Amygdala (tissue), 56 donors: Measurements from ENCODE around the gene LDLRAD4.
"Not testable (repeated sequence)": the region's sequence is repeated elsewhere in the genome, so short reads cannot be mapped to it uniquely, and the experiment has no call there.

ENCODE experiments used
- DNase-seq, 56 donors: peaks; one replicate each; lab custom pipeline; 2025; lab: John Stamatoyannopoulos, UW

Gene LDLRAD4

DNA sequence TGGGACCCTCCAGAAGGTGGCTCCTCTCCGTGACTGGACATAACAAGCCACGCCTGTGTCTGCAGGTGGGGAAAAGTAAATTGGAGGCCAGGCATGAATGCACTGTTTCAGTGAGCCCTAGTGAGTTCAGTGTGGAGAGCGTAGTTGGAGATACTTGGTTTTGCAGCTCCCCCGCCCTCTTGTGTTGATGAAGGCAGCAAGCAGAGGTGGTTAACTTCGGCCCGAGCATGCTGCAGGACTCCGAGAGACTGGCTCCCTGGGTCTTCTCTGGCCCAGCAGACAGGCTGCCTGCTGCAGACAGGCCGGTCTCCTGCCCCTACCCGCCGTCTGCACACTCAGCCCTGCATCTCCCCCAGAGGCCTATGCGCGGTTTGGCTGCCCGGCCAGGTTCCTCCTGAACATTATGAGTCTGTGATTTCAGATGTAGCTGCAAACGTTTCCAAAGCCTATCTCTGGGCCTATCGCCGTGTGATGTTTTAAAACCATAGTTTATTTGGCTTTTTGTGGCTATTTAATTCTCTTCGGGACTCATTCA is 102.4 kb downstream of the LDLRAD4 start:
- DNase-seq, result no peak

GRCh38 chr18:13321923-13322322 is 103.4 kb downstream of the LDLRAD4 start:
- no peak for DNase-seq

DNA sequence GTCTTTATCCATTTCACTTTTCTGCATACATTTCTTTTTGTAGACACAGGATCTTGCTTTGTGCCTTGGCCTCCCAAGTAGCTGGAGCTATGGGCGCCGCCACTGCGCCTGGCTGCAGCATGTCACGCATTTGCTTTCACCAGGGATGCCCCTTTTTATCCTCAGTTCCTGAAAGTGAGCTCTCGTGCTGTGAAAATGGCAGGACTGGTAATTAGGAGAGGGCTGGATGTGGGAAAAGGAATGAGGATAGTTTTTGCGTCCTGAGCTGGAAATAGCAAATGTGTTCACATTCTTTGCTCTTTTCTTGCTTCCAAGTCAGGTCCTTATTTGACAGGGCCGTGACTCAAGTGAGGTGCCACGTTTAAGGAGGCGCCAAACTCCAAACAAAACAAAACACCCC is 104.6 kb downstream of the LDLRAD4 start:
- DNase-seq, result no peak

DNA sequence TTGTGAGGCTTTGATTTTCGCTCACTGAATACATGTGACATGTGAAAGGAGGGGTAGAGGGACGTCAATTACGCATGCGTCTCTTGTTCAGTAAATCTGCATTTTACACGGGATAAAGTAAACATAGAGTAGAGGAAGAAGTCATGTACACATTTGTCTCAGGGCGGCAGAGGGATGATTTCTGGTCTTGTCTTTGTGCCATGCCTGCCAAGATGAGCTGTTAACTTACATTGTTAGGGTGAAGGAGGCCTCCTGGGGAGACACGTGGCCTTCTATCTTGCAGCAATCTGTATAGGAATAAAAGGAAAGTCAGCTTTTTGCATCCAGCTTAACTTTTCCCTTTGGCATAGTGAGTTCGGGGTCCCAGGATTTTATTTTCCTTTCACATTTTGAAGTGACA is 106.3 kb downstream of the LDLRAD4 start:
- DNase-seq, result no peak

DNA sequence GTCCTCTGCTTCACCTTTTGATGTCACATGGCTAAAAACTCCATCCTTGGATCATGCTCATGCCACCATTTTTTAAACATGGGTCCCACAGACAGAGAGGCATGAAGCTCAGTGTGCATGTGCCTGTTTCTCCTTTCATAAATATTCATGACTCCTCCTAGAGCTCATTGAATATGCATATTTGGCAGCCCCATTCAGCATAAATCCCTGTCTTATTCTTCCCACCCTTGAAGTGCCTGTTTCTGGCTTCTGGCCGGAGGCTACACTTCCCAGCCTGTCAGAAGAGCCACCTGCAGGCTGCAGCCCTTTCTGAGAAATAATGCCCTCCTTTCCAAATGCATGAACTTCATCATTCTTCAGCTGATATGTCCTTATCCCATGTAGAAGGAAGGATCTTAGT is 109.7 kb downstream of the LDLRAD4 start:
- DNase-seq, result no peak

- DNase-seq, result no peak
These were observed 112.4 kb downstream of the LDLRAD4 start for GRCh38 chr18:13330996-13331395.

DNA sequence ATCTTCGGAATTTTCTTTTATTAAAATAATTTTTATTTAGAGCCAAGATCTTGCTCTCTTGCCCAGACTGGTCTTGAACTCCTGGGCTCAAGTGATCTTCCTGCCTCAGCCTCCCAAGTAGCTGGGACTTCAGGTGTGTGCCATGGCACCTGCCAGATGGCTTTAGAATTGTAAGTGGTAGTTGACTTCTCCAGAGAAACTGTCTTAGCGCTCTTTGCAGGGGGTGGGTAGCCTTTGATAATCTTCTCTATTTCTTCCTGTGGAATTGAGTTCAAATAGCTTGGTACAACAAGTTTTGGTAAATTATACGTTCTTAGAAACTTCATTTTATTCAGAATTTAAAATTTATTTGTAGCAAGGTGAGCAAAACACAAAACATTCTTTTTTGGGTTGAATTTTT is 113.3 kb downstream of the LDLRAD4 start:
- no peak for DNase-seq

GRCh38 chr18:13332874-13333273 is 114.3 kb downstream of the LDLRAD4 start:
- DNase-seq, result no peak

DNA sequence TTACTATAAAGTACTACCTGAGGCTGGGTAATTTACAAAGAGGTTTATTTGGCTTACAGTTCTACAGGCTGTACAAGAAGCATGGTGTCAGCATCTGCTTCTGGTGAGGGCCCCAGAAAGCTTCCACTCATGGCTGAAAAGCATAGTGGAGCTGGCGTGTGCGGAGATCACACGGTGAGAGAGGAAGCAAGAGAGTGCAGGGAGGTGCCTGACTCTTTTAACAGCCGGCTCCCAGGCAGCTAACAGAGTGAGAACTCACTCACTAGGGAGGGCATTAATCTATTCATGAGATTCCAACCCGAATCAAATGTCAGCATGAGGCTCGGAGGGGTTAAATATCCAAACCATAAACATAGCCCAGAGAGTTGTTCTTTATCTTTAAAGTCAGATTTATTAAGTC is 117.3 kb downstream of the LDLRAD4 start:
- DNase-seq, result no peak

DNA sequence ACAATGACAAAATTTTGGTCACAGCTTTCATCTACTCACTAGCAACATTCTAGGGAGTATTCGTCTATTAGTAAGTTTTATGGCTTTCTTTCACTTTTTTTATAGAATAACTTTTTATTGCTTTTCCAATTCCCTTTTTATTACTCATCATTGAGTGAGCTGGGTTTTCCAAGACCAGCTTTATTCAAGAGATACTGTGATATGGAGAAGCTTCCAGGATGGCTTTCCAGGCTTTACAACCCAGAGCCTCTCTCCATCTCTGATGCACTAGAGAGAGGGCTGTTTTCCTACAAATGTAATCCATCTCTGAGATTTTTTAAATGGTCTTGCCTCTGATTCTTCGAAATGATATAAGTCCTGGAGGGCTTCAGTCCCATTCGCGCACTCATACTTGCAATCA is 118.3 kb downstream of the LDLRAD4 start:
- DNase-seq, result no peak

GRCh38 chr18:13337369-13337768 is 118.8 kb downstream of the LDLRAD4 start:
- DNase-seq, result no peak

DNA sequence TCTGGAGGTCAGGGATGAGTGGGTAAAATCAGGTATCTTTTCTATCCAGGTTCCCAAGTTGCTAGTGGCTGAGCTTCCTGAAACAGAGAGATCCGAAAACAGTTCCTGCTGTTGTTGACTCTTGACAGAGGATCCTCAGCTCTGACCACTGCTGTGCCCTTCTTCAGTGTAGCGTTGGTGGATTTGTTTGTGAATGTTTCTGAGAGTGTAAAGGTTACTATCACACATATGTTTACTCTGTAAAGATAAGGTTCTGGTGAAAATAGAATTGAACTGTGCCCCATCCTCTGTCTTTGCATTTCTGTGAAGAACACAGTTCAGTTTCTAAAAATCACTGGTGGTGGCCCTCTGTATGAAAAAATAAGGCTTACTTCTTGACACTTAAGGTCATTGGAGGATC is 119.8 kb downstream of the LDLRAD4 start:
- no peak for DNase-seq

DNA sequence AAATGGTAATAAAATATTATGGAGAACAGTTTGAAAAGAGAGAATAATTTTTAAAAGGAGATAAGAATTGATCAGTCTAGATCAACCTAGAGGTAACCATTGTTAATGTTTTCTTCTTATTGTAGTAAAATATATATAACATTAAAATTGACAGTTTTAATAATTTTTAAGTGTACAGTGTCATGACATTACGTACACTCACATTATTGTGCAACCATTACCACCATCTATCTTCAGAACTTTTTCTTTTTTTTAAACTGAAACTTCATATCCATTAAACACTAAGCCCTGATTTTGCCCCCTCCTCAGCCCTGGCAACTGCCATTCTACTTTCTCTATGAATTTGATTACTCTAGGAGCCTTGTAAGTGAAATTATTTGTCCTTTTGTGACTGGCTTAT is 121.1 kb downstream of the LDLRAD4 start:
- no peak for DNase-seq

- DNase-seq, result not testable (repeated sequence)
These were observed 127.9 kb downstream of the LDLRAD4 start for GRCh38 chr18:13346449-13346848.

DNA sequence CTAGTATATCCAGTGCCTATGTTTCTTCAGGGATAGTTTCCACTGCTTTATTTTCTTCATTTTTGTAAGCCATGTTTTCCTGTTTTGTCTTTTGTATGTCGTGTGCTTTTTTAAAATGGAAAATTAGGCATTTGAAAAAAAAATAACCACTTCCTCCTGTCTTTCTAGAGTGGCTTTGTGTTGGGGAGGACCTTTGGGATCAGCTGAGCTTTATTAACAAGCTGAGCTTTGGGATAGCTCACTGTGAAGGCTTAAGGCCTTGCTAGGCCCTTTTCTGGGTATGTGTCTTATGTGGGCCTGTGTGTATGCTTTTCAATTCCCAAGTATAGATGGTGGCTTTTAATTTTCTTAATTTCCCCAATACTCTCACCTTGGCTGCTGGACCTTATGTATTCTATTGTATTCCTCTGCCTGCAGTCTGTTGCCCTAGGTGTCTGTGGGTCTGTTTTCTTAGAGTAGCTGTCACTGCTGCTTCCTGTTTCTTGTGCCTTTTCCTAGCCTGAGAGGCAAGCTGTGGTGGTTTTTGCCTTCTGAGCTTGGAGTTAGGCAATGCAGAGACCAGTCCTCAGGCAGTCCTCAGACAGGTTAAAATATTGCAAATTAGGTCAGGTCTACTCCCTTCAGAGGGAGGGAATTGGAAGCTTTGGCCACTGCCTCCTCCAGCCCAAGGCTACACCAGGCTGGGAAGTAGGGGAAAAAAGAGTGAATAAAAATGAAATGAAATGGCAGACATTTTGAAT is 134.7 kb downstream of the LDLRAD4 start:
- DNase-seq, result no peak

DNA sequence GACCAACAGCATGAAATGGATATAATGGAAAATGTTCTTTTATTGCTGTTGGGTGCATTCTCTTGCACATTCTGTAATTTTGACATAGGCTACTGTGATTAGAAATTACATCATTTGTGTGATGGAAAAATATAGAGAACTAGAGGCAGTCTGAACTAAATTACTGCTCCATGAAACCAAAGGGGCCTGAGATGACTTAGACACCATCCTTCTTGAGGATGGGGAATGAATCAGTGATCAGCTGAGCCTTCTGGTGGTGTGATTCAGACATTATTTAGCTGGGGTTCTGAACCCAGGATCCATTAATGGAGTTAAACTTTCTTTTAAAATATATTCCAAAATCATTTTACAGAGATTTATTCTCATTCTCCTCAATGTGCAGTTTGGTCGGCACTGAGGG is 135.8 kb downstream of the LDLRAD4 start:
- DNase-seq, result no peak

DNA sequence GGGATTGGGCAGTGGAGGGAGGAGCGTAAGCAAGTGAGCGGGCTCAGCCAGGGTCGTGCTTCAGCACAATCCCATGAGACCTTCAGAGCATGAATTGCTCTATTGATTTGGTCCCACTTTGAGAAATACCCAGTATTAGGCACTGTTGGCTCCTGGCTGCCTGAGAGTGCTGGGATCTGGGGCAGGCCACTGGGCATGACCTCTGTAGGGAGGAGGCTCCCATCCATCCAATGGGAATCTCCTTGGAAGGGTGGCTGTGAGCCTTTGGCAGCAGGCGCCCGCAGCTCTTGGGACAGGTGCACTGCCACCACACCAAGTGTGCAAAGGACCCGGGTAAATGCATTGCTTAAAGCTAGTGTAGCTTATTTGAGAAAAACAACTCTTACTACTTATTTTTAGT is 137.5 kb downstream of the LDLRAD4 start:
- no peak for DNase-seq

- no peak for DNase-seq
These were observed 138.7 kb downstream of the LDLRAD4 start for GRCh38 chr18:13357289-13357688.

DNA sequence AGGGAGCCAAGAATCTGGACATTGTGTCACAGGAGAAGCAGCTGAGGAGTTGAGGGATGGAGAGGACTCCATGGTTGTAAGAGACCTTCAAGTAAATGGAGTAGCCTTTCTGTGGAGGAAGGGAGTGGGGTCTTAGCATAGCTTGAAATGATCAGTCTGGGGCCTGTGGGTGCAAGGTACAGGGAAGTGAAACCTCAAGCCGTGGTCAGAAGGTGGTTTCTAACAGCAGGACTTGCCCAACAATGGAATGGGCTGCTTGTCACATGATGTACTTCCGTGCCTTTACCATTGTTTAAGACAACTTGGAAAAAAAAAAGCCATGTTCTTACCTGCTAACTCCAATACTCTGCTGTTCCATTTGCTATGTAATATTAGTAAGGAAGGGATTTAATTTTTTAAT is 140.7 kb downstream of the LDLRAD4 start:
- DNase-seq, result no peak

DNA sequence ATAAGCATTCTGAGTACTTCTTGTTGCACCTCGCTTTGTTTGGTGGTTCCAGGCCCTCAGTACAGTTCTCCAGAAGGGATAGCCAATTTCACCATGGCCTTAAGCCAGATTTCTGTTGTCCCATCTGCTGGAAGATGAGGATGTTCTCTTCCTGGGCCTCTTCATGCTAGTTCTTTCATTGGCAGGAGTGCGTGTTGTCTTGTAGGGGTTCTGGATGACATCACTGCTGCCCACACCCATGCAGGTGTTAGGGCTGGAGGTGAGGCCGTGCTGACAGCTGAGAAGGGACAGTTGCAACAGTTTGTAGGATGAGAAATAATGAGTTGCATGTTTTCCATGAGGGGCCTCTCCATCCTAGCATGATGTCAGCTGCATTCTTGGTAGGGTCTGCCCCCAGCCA is 142.9 kb downstream of the LDLRAD4 start:
- no peak for DNase-seq

- no peak for DNase-seq
These were observed 143.5 kb downstream of the LDLRAD4 start for GRCh38 chr18:13362051-13362450.

- no peak for DNase-seq
These were observed 144.0 kb downstream of the LDLRAD4 start for GRCh38 chr18:13362607-13363006.

DNA sequence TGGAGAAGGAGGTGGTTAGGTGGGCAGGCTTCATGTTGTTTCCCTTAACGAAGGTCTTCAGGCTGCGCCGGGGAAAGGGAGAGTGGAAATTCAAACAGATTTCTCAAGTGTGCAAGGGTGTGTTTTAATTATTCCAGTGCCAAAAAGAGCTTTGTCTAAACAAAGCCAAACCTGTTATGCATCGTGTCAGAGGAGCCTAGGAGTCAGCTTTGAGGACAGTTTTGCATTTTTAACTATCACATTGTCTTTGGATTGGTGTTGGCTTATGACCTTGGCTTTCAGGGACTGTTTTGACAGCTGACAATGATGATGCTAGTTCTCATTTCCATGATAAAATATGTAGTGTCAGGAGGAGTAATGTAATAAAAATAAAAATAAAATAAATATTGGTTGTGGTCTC is 144.8 kb downstream of the LDLRAD4 start:
- no peak for DNase-seq
